ENCODE results near the gene TBATA. TPM values are rescaled to one million over a fixed set of nuclear protein-coding genes. Genes with fewer than 3 reads are reported as not detected.

TBATA gene
- polyA plus RNA-seq, 6 donors from 2014 or later: not detected

DNA sequence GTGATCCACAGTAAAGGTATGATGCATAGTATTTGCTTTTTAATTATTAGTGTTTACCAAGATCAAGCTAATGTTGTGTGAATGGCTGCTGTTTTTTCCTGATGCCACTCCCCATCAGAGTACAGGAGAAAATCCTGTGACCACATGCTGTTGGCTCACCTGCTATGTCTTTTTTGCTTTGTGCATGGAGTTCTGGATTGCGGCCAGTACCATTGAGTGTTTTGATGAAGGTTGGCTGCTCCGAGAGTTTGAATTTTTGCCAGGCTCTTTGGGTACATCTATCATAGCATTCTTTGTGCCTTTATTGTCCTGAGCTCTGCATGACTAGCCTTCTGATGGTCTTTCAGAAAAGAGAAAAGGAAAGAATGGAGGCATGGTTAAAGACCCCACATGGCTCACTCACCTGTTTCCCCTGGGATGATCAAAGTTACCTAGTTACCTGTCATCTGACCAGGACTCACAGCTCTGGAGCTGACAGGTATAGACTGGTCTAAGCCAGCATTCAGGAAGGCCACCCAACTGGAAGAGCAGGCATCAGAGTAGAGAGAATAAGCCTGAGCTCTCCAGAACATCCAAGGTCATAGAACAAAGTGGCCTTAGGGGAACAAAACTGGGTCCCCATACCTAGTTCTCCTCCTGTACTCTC, 18.7 kb upstream of the TBATA start:
- ATAC-seq (ENCODE audit: low read depth in 2 of 2): no peak
- H3K27ac Mint-ChIP-seq: no peak overlapping the region
- H3K4me1 Mint-ChIP-seq: no peaks in the 10 kb centered on the region
- no peaks in the 10 kb centered on the region for H3K36me3 Mint-ChIP-seq
- H3K27me3 Mint-ChIP-seq: peaks cover 15 to 34% (median 26%) of the 10 kb centered on the region in 3 donors
- no peak overlapping the region for H3K4me3 Mint-ChIP-seq
- H3K9me3 Mint-ChIP-seq: peaks cover 0 to 3% (median 0%) of the 10 kb centered on the region in 7 donors
- DNase-seq: no peak

GRCh38 chr10:70801854-70802253, 16.7 kb upstream of the TBATA start:
- peaks cover 0 to 6% (median 0%) of the 10 kb centered on the region in 7 donors for H3K9me3 Mint-ChIP-seq
- H3K4me1 Mint-ChIP-seq: no peaks in the 10 kb centered on the region
- no peak overlapping the region for H3K4me3 Mint-ChIP-seq
- peaks cover 26 to 32% (median 31%) of the 10 kb centered on the region in 3 donors for H3K27me3 Mint-ChIP-seq
- no peak overlapping the region for H3K27ac Mint-ChIP-seq
- DNase-seq: no peak
- H3K36me3 Mint-ChIP-seq: no peaks in the 10 kb centered on the region
- ATAC-seq (ENCODE audit: low read depth in 2 of 2): no peak

- H3K4me3 Mint-ChIP-seq: no peak overlapping the region
- DNase-seq (no peak), ATAC-seq (ENCODE audit: low read depth in 2 of 2) (no peak)
- no peaks in the 10 kb centered on the region for H3K4me1 Mint-ChIP-seq
- H3K9me3 Mint-ChIP-seq: peaks cover 0 to 6% (median 0%) of the 10 kb centered on the region in 7 donors
- no peak overlapping the region for H3K27ac Mint-ChIP-seq
- peaks cover 26 to 35% (median 35%) of the 10 kb centered on the region in 3 donors for H3K27me3 Mint-ChIP-seq
- no peaks in the 10 kb centered on the region for H3K36me3 Mint-ChIP-seq
Measured at GRCh38 chr10:70799124-70799523, 13.9 kb upstream of the TBATA start.

- Mint-ChIP-seq H3K4me1 (no peaks in the 10 kb centered on the region), H3K9me3 (peaks cover 0 to 6% (median 0%) of the 10 kb centered on the region in 7 donors), H3K27ac (no peak overlapping the region), H3K4me3 (no peak overlapping the region), H3K36me3 (no peaks in the 10 kb centered on the region), H3K27me3 (peaks cover 26 to 35% (median 34%) of the 10 kb centered on the region in 3 donors)
- DNase-seq (no peak), ATAC-seq (ENCODE audit: low read depth in 2 of 2) (no peak)
Measured at GRCh38 chr10:70797840-70798239, 12.7 kb upstream of the TBATA start.

GRCh38 chr10:70795613-70796012, 10.4 kb upstream of the TBATA start:
- Mint-ChIP-seq H3K4me3 (no peak overlapping the region), H3K36me3 (no peaks in the 10 kb centered on the region)

GRCh38 chr10:70791386-70792039, 6.3 kb upstream of the TBATA start:
- Mint-ChIP-seq H3K4me1 (no peaks in the 10 kb centered on the region), H3K4me3 (no peak overlapping the region), H3K27ac (no peak overlapping the region), H3K9me3 (no peaks in the 10 kb centered on the region), H3K36me3 (no peaks in the 10 kb centered on the region), H3K27me3 (peaks cover under 1 to 28% (median 27%) of the 10 kb centered on the region in 3 donors)
- ATAC-seq (ENCODE audit: low read depth in 2 of 2) (no peak), DNase-seq (no peak)

More at GRCh38 chr10:70795613-70796012, 10.4 kb upstream of the TBATA start:
- Mint-ChIP-seq H3K4me1 (no peaks in the 10 kb centered on the region), H3K9me3 (peaks cover 0 to 3% (median 0%) of the 10 kb centered on the region in 7 donors), H3K27ac (no peak overlapping the region), H3K27me3 (peaks cover 23 to 52% (median 34%) of the 10 kb centered on the region in 3 donors)
- DNase-seq: no peak
- no peak for ATAC-seq (ENCODE audit: low read depth in 2 of 2)

DNA sequence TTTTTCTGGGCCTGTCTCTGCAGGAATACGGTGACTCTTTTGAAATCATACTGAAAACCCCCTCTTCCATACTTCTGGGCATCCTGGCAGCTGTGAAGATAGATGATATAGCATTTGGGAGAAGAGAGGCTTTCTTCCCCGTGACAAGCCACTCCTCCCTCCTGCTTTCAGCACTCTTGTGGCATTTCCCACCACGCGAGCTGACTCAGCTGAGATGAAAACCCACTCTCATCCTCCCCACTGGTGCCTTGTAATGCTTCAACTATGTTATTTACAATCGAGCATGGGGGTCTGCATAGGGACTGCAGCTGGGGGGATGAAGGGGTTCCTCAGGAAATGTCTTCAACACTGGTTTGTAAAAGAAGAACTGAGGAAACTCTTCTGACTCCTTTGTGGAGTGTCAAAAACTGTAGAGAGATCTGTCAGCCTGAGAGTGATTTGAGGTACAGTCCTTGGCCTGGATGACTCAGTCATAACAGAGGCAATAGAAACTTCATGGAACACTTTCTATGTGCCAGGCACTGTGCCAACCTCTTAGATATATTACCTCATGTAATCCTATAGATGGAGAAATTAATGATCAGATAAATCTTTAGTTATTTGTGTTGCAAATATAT, 1.7 kb upstream of the TBATA start:
- Mint-ChIP-seq H3K4me1 (no peaks in the 10 kb centered on the region), H3K4me3 (no peak overlapping the region), H3K27ac (no peak overlapping the region), H3K36me3 (no peaks in the 10 kb centered on the region), H3K9me3 (no peaks in the 10 kb centered on the region), H3K27me3 (peaks cover 6 to 24% (median 24%) of the 10 kb centered on the region in 3 donors)
- ATAC-seq (ENCODE audit: low read depth in 2 of 2) (no peak), DNase-seq (no peak)

GRCh38 chr10:70784471-70784870, 706 bp downstream of the TBATA start:
- peaks cover 6 to 16% (median 15%) of the 10 kb centered on the region in 3 donors for H3K27me3 Mint-ChIP-seq
- DNase-seq (no peak), ATAC-seq (ENCODE audit: low read depth in 2 of 2) (no peak)
- no peaks in the 10 kb centered on the region for H3K9me3 Mint-ChIP-seq
- H3K36me3 Mint-ChIP-seq: no peaks in the 10 kb centered on the region
- no peaks in the 10 kb centered on the region for H3K4me1 Mint-ChIP-seq
- no peak overlapping the region for H3K4me3 Mint-ChIP-seq
- H3K27ac Mint-ChIP-seq: no peak overlapping the region

- H3K4me3 Mint-ChIP-seq: no peak overlapping the region
- H3K36me3 Mint-ChIP-seq: no peaks in the 10 kb centered on the region
- no peak for DNase-seq
- no peaks in the 10 kb centered on the region for H3K9me3 Mint-ChIP-seq
- no peaks in the 10 kb centered on the region for H3K4me1 Mint-ChIP-seq
- no peak for ATAC-seq (ENCODE audit: low read depth in 2 of 2)
- H3K27ac Mint-ChIP-seq: no peak overlapping the region
- peaks cover 6 to 15% (median 12%) of the 10 kb centered on the region in 3 donors for H3K27me3 Mint-ChIP-seq
Measured at GRCh38 chr10:70784016-70784415, 1.2 kb downstream of the TBATA start.

DNA sequence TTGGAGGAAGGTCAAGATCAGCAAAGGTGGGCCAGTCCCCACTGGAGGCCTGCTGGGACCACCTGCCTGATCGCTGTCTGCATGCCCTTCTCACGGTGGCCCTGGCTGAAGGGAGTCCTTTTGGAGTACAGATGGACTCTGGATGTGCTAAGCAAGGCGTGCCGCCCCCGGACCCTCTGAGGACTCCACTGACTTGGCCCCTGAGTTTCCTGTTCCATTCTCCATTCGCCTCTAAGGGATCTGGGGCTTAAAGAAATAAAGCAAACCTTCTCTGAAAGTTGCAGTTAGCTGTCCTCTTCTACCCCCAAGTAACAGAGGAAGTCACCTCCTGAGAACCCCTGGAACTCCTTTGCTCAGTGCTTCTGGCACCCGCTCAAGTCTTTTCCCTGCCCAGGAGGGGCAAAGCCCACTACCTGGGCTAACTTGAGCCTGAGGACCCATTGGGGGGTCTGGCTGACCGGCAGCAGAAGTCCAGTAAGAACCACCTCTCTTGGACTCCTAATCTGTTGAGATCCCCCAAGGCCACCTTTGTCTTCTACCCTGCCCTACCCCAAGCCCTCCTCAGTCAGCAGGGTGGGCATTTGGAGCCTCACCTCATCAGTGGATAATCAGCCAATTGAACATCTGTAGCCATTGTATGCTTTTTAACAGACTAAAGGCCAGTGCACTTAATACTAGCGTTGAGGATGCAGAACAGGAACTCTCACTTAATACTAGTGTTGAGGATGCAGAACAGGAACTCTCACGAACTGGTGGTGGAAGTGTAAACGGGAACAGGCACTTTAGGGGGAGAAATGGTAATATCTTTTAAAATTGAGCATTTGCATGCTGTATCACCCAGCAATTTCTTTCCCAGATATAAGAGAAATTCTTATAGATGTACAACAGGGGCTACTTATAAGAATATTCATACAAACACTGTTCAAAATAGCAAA, 2.2 kb downstream of the TBATA start:
- Mint-ChIP-seq H3K27ac (no peak overlapping the region), H3K4me3 (no peak overlapping the region), H3K36me3 (no peaks in the 10 kb centered on the region), H3K9me3 (no peaks in the 10 kb centered on the region), H3K4me1 (no peaks in the 10 kb centered on the region), H3K27me3 (peaks cover 6 to 15% (median 7%) of the 10 kb centered on the region in 3 donors)
- no peak for DNase-seq
- ATAC-seq (ENCODE audit: low read depth in 2 of 2): no peak

DNA sequence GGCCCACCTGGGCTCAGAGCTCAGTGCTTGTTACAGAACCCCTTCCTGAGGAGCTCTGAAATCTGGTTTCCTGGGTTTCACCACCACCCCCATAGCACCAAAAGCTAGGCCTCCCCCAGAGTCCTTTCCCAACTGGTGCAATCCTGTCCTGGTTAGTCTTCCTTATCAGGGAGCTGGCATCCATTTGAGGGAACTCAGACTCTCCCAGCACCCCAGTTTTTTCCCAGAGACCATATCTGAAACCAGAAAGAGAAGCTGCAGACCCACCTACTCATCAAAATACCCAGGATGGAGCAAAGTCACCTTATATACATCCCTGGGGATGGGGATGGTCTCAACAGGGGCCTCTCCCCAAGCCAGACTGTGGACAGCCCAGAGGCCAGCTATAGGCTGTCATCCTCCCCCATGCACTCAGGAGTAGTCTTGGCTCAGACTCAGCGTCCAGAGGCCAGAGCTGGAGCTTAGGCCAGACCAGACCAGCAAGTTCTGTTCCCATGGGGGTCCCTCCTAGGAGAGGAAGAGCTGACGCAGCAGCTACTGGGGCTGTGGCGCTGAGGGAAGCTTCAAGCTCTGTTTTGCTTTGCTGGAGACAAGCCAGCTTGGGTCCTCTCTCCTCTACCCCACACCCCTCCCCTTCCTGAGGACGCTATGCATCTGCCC, 3.0 kb downstream of the TBATA start:
- no peaks in the 10 kb centered on the region for H3K9me3 Mint-ChIP-seq
- peaks cover 6 to 15% (median 7%) of the 10 kb centered on the region in 3 donors for H3K27me3 Mint-ChIP-seq
- DNase-seq (no peak), ATAC-seq (ENCODE audit: low read depth in 2 of 2) (no peak)
- no peaks in the 10 kb centered on the region for H3K4me1 Mint-ChIP-seq
- H3K36me3 Mint-ChIP-seq: no peaks in the 10 kb centered on the region
- H3K27ac Mint-ChIP-seq: no peak overlapping the region
- no peak overlapping the region for H3K4me3 Mint-ChIP-seq

DNA sequence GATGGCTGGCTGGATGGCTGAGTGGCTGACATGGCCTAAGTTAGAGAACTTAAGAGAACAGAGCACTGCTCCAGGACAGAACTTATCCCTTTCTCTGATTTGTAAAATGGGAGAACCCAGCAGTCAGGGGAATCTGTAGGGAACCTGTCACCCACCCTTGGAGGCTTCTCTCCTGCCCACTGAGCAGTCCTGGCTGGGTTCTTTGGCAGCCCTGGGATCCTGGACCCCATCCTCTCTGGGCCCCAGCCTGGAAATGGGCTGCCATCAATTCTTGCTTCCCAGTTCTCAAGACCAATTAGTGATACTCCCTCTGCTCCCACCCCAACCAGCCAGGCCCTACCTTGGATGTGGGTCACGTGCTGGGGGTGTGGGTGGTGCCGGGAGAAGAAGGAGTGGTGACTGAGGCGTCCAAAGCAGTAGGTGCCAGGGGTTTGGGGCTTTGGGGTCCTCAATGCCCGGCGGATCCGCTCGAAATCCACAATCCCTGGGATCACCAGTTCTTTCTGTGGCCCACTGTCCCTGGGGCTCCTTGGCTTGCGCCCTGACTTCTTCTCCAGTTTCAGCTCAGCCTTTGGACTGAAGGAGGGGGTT, 3.6 kb downstream of the TBATA start:
- no peak overlapping the region for H3K4me3 Mint-ChIP-seq
- H3K4me1 Mint-ChIP-seq: no peaks in the 10 kb centered on the region
- H3K27me3 Mint-ChIP-seq: peaks cover 6 to 15% (median 7%) of the 10 kb centered on the region in 3 donors
- ATAC-seq (ENCODE audit: low read depth in 2 of 2) (no peak), DNase-seq (no peak)
- no peaks in the 10 kb centered on the region for H3K36me3 Mint-ChIP-seq
- no peak overlapping the region for H3K27ac Mint-ChIP-seq
- H3K9me3 Mint-ChIP-seq: no peaks in the 10 kb centered on the region

Data from naive B cell (primary cell).